Measurements from ENCODE around the gene TRMT112.
"Not testable (repeated sequence)": the region's sequence is repeated elsewhere in the genome, so short reads cannot be mapped to it uniquely, and the experiment has no call there.

TRMT112 gene

GRCh38 chr11:64327993-64328392 lies 10.6 kb upstream of the TRMT112 start:
- DNase-seq, result peak; percentile 2

- DNase-seq, result peak; percentile 2
These were observed 10.0 kb upstream of the TRMT112 start for GRCh38 chr11:64327375-64327774.

GRCh38 chr11:64324692-64325469 lies 7.5 kb upstream of the TRMT112 start:
- DNase-seq, result peak; percentile 2

GRCh38 chr11:64323984-64324383 lies 6.6 kb upstream of the TRMT112 start:
- peak; percentile 3 for DNase-seq

GRCh38 chr11:64323373-64323772 lies 6.0 kb upstream of the TRMT112 start:
- DNase-seq, result no peak

- peak; percentile 3 for DNase-seq
These were observed 5.5 kb upstream of the TRMT112 start for GRCh38 chr11:64322925-64323260.

GRCh38 chr11:64321533-64321932 lies 4.2 kb upstream of the TRMT112 start:
- peak; percentile 42 for DNase-seq

- peak; percentile 2 for DNase-seq
These were observed 3.7 kb upstream of the TRMT112 start for GRCh38 chr11:64321026-64321425.

- DNase-seq, result peak; percentile 2
These were observed 3.2 kb upstream of the TRMT112 start for GRCh38 chr11:64320556-64320955.

GRCh38 chr11:64318766-64319761 lies 1.7 kb upstream of the TRMT112 start:
- DNase-seq, result peak; percentile 34

- DNase-seq, result peak; percentile 99
These were observed 804 bp upstream of the TRMT112 start, which contains the start of gene PRDX5 for GRCh38 chr11:64317961-64318765. Gene PRDX5, plus strand, starts transcription at chr11:64318121. Its CDS starts 95 bp downstream, at chr11:64318216.

- peak; percentile 87 for DNase-seq
These were observed 561 bp downstream of the TRMT112 start for GRCh38 chr11:64316672-64317324.

GRCh38 chr11:64315667-64316526 lies 1.5 kb downstream of the TRMT112 start:
- peak; percentile 5 for DNase-seq

- DNase-seq, result no peak
These were observed 2.4 kb downstream of the TRMT112 start for GRCh38 chr11:64314805-64315561.

- DNase-seq, result peak; percentile 1
These were observed 3.1 kb downstream of the TRMT112 start for GRCh38 chr11:64314146-64314804.

GRCh38 chr11:64313491-64314145 lies 3.7 kb downstream of the TRMT112 start:
- no peak for DNase-seq

- no peak for DNase-seq
These were observed 4.4 kb downstream of the TRMT112 start for GRCh38 chr11:64312947-64313346.

- not testable (repeated sequence) for DNase-seq
These were observed 9.6 kb downstream of the TRMT112 start for GRCh38 chr11:64307795-64308194.
